Upper lobe of right lung (tissue), 1 donor: Measurements from ENCODE around the gene TENM3. TPM values are rescaled to one million over a fixed set of nuclear protein-coding genes. Genes with fewer than 3 reads are reported as not detected.

ENCODE experiments used
- ATAC-seq: fragments of 200-7000 bp; cut with Tn5 transposase; one replicate; pipeline ENCODE4 v1.9.1; 2020; ENCODE audit warnings: mild to moderate bottlenecking, moderate library complexity
- DNase-seq: peaks from one replicate; pipeline ENCODE4 v3.0.0-alpha.2; 2020
- H3K27ac ChIP-seq: fragments of 200-600 bp; one replicate; pipeline ENCODE4 v1.8.0; 2022
- H3K27me3 ChIP-seq: fragments of 200-600 bp; one replicate; pipeline ENCODE4 v1.8.0; 2022; ENCODE audit warnings: mild to moderate bottlenecking
- H3K36me3 ChIP-seq: fragments of 200-600 bp; one replicate; pipeline ENCODE4 v1.8.0; 2022
- H3K4me1 ChIP-seq: fragments of 200-600 bp; one replicate; pipeline ENCODE4 v1.8.0; 2022
- H3K4me3 ChIP-seq: fragments of 200-600 bp; one replicate; pipeline ENCODE4 v1.8.0; 2022; ENCODE audit warnings: mild to moderate bottlenecking
- H3K9me3 ChIP-seq: fragments of 200-600 bp; one replicate; pipeline ENCODE4 v1.8.0; 2022
- CTCF ChIP-seq: fragments of 200-600 bp; IDR thresholded peaks from one replicate; pipeline ENCODE4 v1.8.0; 2022; ENCODE audit warnings: antibody characterized with exemption
- intact Hi-C: fragments of 100-400 bp; cut with DNase I; formaldehyde crosslinking; loops from one replicate; pipeline ENCODE4 v1.11.0; 2022
- total RNA-seq: library from RNA; stranded (reverse); fragmentation: NEBNext Ultra II Directional; extraction: Animal tissue kit (Norgen Biotek cat#: 25700); gene quantifications from one replicate; pipeline ENCODE4 v1.2.1, GENCODE V29; 2021
- donor health status: DM: no; HTN: yes; CAD: no; lungs with severe emphysema.

Gene TENM3
- total RNA-seq, 1 donor from 2014 or later: 5.6 TPM

GRCh38 chr4:182835006-182835740 lies 592.0 kb downstream of the TENM3 start:
- Histone ChIP-seq H3K4me3 (no peak overlapping the region), H3K36me3 (no peaks in the 10 kb centered on the region), H3K27ac (no peak overlapping the region), H3K9me3 (no peaks in the 10 kb centered on the region), H3K4me1 (no peaks in the 10 kb centered on the region), H3K27me3 (peaks cover 15% of the 10 kb centered on the region)
- TF ChIP-seq CTCF: no peak
- ATAC-seq: no peak
- no peak for DNase-seq
- intact Hi-C loops: no loop called here

GRCh38 chr4:182837831-182838230 lies 594.6 kb downstream of the TENM3 start:
- H3K4me3 ChIP-seq: no peak overlapping the region
- no peaks in the 10 kb centered on the region for H3K4me1 ChIP-seq
- no peaks in the 10 kb centered on the region for H3K9me3 ChIP-seq
- no peak for DNase-seq
- intact Hi-C loops: no loop called here
- no peak for TF ChIP-seq CTCF
- H3K27me3 ChIP-seq: peaks cover 15% of the 10 kb centered on the region
- H3K36me3 ChIP-seq: no peaks in the 10 kb centered on the region
- no peak for ATAC-seq
- no peak overlapping the region for H3K27ac ChIP-seq

GRCh38 chr4:182838535-182838934 lies 595.3 kb downstream of the TENM3 start:
- no peaks in the 10 kb centered on the region for H3K9me3 ChIP-seq
- DNase-seq (no peak), ATAC-seq (no peak)
- no peaks in the 10 kb centered on the region for H3K4me1 ChIP-seq
- peaks cover 15% of the 10 kb centered on the region for H3K27me3 ChIP-seq
- no peak overlapping the region for H3K4me3 ChIP-seq
- intact Hi-C loops: no loop called here
- H3K27ac ChIP-seq: no peak overlapping the region
- no peak for TF ChIP-seq CTCF
- H3K36me3 ChIP-seq: no peaks in the 10 kb centered on the region

GRCh38 chr4:182839256-182839655 lies 596.1 kb downstream of the TENM3 start:
- Histone ChIP-seq H3K36me3 (no peaks in the 10 kb centered on the region), H3K27ac (no peak overlapping the region), H3K9me3 (no peaks in the 10 kb centered on the region), H3K27me3 (peaks cover 15% of the 10 kb centered on the region), H3K4me3 (no peak overlapping the region), H3K4me1 (no peaks in the 10 kb centered on the region)
- TF ChIP-seq CTCF: no peak
- intact Hi-C loops: no loop called here
- DNase-seq (no peak), ATAC-seq (peak; percentile 24)

GRCh38 chr4:182840108-182840507 lies 596.9 kb downstream of the TENM3 start:
- intact Hi-C loops: no loop called here

More at GRCh38 chr4:182840108-182840507, 596.9 kb downstream of the TENM3 start:
- no peak for TF ChIP-seq CTCF
- H3K9me3 ChIP-seq: no peaks in the 10 kb centered on the region
- H3K36me3 ChIP-seq: no peaks in the 10 kb centered on the region
- H3K27ac ChIP-seq: no peak overlapping the region
- no peak overlapping the region for H3K4me3 ChIP-seq
- H3K4me1 ChIP-seq: no peaks in the 10 kb centered on the region
- peaks cover 9% of the 10 kb centered on the region for H3K27me3 ChIP-seq
- DNase-seq (no peak), ATAC-seq (no peak)
